ENCODE results near the gene KAZN.

KAZN gene

DNA sequence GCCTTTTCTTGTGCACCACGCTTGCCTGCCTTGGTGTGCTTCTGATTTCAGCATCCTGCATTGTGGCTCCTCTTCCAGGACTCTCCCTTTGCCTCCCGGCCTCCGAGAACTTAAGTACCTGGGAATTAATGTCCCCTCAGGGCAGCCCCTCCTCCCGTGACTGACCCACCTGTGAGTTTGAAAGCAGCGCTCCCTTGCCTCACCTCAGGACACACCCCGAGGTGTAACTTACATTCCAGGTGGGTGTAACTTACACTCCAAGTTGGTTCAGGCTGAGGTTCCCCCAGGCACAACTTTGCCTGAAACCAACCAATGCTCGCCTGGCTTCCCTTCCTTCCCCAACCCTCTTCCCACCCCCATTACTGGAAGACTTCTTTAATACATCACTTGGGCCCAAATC, 161.4 kb downstream of the KAZN start:
- TF ChIP-seq, protein P1, sequence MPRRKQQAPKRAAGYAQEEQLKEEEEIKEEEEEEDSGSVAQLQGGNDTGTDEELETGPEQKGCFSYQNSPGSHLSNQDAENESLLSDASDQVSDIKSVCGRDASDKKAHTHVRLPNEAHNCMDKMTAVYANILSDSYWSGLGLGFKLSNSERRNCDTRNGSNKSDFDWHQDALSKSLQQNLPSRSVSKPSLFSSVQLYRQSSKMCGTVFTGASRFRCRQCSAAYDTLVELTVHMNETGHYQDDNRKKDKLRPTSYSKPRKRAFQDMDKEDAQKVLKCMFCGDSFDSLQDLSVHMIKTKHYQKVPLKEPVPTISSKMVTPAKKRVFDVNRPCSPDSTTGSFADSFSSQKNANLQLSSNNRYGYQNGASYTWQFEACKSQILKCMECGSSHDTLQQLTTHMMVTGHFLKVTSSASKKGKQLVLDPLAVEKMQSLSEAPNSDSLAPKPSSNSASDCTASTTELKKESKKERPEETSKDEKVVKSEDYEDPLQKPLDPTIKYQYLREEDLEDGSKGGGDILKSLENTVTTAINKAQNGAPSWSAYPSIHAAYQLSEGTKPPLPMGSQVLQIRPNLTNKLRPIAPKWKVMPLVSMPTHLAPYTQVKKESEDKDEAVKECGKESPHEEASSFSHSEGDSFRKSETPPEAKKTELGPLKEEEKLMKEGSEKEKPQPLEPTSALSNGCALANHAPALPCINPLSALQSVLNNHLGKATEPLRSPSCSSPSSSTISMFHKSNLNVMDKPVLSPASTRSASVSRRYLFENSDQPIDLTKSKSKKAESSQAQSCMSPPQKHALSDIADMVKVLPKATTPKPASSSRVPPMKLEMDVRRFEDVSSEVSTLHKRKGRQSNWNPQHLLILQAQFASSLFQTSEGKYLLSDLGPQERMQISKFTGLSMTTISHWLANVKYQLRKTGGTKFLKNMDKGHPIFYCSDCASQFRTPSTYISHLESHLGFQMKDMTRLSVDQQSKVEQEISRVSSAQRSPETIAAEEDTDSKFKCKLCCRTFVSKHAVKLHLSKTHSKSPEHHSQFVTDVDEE (CRISPR knock-in tag; IDR thresholded peaks at IDR 0.05), result no peak
- TF ChIP-seq ISL1 (CRISPR knock-in tag; IDR thresholded peaks at IDR 0.05) (no peak), ZFP30 (CRISPR knock-in tag; IDR thresholded peaks at IDR 0.05) (no peak), ARNTL (CRISPR knock-in tag; IDR thresholded peaks at IDR 0.05; ENCODE audit: borderline replicate concordance, low read depth) (no peak), ZNF70 (CRISPR knock-in tag; IDR thresholded peaks at IDR 0.05) (no peak), ZC3H10 (CRISPR knock-in tag; IDR thresholded peaks at IDR 0.05) (no peak)
- ATAC-seq, result no peak

DNA sequence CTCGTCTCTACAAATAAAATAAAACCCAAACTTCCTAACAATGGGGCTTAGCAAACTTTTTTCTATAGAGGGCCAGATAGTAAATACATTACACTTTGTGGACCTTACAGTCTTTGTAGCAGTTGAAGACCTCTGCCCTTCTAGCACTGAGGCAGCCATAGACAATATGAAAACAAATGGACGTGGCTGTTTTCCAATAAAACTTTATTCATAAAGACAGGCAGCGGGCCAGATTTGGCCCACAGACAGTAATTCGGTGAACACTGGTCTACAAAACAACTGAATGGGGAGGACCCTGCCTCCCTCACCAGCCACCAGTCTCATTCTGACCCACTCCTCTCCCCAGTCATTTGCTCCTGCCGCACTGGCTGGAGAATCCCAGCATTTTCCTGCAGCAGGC, 162.3 kb downstream of the KAZN start:
- no peak for ATAC-seq
- TF ChIP-seq ISL1 (CRISPR knock-in tag; IDR thresholded peaks at IDR 0.05), result no peak

DNA sequence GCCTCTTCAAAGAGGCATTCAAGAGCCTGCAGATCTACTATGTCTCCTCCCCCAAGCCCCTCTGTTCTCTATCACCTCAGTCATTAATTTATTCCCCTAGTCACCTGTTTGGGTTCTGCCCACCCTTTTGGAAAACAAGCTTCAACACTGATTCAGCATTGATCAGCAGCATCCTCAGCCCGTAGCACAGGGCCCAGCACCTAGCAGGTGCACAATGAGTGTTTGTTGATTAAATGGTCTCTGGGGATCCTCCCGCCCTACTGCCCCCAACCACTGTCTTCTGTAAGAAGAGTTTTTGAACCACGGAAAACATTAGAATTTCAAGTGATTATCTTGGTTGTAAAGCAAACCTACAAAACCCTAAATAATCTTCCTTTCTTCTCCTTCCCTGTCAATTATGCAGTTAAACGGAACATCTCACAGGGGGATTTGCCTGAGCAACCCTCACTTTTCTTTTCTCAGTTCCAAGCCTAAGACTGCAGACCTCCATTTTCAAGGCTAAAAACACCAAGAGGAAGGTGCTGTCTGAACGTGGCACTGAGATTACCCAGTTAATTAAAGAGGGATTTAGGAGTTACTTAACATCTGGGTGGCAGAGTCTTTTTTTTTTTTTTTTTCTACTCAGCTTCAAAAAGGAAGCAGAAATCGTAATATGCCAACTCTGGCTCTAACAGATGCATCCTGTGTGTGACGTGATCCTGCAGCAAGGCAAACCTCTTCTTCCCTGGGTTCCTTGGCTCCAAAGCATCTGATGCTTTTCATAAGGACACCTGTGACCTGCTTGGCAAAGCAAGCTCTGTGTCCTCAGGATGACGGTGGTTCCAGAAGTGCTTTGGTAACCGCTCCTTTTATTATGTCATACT, 163.0 kb downstream of the KAZN start:
- ATAC-seq, result no peak
- TF ChIP-seq ARNTL (CRISPR knock-in tag; IDR thresholded peaks at IDR 0.05; ENCODE audit: borderline replicate concordance, low read depth) (no peak), CSDC2 (CRISPR knock-in tag; IDR thresholded peaks at IDR 0.05) (no peak), SNAI2 (CRISPR knock-in tag; IDR thresholded peaks at IDR 0.05) (no peak)
- TF ChIP-seq, protein P2, sequence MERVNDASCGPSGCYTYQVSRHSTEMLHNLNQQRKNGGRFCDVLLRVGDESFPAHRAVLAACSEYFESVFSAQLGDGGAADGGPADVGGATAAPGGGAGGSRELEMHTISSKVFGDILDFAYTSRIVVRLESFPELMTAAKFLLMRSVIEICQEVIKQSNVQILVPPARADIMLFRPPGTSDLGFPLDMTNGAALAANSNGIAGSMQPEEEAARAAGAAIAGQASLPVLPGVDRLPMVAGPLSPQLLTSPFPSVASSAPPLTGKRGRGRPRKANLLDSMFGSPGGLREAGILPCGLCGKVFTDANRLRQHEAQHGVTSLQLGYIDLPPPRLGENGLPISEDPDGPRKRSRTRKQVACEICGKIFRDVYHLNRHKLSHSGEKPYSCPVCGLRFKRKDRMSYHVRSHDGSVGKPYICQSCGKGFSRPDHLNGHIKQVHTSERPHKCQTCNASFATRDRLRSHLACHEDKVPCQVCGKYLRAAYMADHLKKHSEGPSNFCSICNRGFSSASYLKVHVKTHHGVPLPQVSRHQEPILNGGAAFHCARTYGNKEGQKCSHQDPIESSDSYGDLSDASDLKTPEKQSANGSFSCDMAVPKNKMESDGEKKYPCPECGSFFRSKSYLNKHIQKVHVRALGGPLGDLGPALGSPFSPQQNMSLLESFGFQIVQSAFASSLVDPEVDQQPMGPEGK (CRISPR knock-in tag; IDR thresholded peaks at IDR 0.05; ENCODE audit: borderline replicate concordance), result no peak

DNA sequence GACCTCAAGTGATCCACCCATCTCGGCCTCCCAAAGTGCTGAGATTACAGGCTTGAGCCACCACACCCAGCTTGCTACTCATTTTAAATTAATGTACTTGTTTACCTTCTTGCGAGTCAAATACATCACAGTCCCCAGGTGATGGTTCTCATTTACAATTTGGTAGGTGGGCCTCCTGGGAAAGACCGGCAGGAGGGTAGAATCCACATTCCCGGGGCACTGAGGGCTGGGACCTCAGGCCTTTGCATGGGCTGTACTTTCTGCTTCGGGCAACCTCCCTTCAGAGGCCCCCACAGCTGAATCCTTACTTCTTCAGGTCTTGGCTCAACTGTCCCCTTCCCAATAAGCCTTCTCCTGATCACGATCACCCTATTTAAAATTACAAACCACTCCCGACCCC, 165.5 kb downstream of the KAZN start:
- TF ChIP-seq, protein P1 (CRISPR knock-in tag; IDR thresholded peaks at IDR 0.05), result no peak
- TF ChIP-seq ZC3H10 (CRISPR knock-in tag; IDR thresholded peaks at IDR 0.05) (no peak), TOX (CRISPR knock-in tag; IDR thresholded peaks at IDR 0.05; ENCODE audit: borderline replicate concordance) (no peak), ZFP3 (CRISPR knock-in tag; IDR thresholded peaks at IDR 0.05) (no peak), RARB (CRISPR knock-in tag; IDR thresholded peaks at IDR 0.05) (no peak), ESRRG (CRISPR knock-in tag; IDR thresholded peaks at IDR 0.05) (no peak), TCF4 (CRISPR knock-in tag; IDR thresholded peaks at IDR 0.05; ENCODE audit: borderline replicate concordance) (no peak), PPARA (CRISPR knock-in tag; IDR thresholded peaks at IDR 0.05; ENCODE audit: borderline replicate concordance) (no peak), OSR1 (CRISPR knock-in tag; IDR thresholded peaks at IDR 0.05) (no peak), ISL1 (CRISPR knock-in tag; IDR thresholded peaks at IDR 0.05) (no peak), ZNF8 (CRISPR knock-in tag; IDR thresholded peaks at IDR 0.05) (no peak), ZNF565 (CRISPR knock-in tag; conservative IDR thresholded peaks at IDR 0.05; ENCODE audit: low read depth) (no peak), ARNTL (CRISPR knock-in tag; IDR thresholded peaks at IDR 0.05; ENCODE audit: borderline replicate concordance, low read depth) (no peak), SNAI2 (CRISPR knock-in tag; IDR thresholded peaks at IDR 0.05) (no peak)
- TF ChIP-seq, protein P2 (CRISPR knock-in tag; IDR thresholded peaks at IDR 0.05; ENCODE audit: borderline replicate concordance), result no peak
- TF ChIP-seq, protein P3, sequence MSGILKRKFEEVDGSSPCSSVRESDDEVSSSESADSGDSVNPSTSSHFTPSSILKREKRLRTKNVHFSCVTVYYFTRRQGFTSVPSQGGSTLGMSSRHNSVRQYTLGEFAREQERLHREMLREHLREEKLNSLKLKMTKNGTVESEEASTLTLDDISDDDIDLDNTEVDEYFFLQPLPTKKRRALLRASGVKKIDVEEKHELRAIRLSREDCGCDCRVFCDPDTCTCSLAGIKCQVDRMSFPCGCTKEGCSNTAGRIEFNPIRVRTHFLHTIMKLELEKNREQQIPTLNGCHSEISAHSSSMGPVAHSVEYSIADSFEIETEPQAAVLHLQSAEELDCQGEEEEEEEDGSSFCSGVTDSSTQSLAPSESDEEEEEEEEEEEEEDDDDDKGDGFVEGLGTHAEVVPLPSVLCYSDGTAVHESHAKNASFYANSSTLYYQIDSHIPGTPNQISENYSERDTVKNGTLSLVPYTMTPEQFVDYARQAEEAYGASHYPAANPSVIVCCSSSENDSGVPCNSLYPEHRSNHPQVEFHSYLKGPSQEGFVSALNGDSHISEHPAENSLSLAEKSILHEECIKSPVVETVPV (CRISPR knock-in tag; IDR thresholded peaks at IDR 0.05), result no peak
- TF ChIP-seq, protein P4, sequence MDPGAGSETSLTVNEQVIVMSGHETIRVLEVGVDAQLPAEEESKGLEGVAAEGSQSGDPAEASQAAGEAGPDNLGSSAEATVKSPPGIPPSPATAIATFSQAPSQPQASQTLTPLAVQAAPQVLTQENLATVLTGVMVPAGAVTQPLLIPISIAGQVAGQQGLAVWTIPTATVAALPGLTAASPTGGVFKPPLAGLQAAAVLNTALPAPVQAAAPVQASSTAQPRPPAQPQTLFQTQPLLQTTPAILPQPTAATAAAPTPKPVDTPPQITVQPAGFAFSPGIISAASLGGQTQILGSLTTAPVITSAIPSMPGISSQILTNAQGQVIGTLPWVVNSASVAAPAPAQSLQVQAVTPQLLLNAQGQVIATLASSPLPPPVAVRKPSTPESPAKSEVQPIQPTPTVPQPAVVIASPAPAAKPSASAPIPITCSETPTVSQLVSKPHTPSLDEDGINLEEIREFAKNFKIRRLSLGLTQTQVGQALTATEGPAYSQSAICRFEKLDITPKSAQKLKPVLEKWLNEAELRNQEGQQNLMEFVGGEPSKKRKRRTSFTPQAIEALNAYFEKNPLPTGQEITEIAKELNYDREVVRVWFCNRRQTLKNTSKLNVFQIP (CRISPR knock-in tag; IDR thresholded peaks at IDR 0.05; ENCODE audit: borderline replicate concordance, low read depth), result no peak
- ATAC-seq, result no peak
